IPS DF 4.7 (cell line): Measurements from ENCODE around the gene IMP4.

ENCODE experiments used
- DNase-seq: peaks from one replicate; pipeline ENCODE4 v3.0.0-alpha.2; 2013; ENCODE audit warnings: low spot score; ENCODE audit errors: extremely low read depth

IMP4 gene

DNA sequence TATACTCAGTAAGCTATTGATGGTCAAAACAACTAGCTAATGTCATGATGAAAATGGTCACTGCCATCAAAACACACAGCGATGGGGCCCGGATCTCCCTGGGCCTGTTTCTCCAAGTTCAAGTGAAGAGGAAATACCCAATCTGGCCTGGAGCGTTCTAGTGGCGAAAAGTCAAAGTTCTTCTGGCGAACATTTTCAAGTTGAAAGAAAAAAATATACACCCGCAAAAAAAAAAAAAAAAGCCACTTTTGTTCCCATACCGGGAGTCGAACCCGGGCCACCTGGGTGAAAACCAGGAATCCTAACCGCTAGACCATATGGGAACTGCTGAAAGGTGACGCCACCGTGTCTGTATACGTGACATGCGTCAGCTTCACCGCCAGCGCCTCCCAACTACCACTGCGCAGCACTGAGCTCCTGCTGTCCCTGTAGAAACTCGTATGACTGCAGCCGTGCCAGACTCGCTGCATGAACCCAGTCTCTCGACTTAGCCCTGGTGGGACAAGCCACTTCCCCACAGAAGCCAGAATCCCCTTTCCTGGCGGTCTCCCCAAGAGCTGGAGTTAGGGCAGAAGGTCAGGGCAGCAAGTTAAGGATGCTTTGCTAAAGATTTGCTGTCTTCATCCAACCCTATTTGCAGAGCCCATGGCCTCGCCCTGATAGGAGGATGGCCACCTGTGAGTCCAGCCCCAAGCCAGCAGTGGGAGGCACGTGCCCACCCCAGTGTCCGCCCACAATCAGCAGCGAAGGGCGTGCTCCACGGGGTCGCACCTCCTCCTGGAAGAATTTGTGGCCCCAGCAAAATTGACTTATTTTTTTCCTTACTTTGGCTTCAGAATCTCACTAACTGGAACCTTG, 5.6 kb upstream of the IMP4 start:
- no peak for DNase-seq

DNA sequence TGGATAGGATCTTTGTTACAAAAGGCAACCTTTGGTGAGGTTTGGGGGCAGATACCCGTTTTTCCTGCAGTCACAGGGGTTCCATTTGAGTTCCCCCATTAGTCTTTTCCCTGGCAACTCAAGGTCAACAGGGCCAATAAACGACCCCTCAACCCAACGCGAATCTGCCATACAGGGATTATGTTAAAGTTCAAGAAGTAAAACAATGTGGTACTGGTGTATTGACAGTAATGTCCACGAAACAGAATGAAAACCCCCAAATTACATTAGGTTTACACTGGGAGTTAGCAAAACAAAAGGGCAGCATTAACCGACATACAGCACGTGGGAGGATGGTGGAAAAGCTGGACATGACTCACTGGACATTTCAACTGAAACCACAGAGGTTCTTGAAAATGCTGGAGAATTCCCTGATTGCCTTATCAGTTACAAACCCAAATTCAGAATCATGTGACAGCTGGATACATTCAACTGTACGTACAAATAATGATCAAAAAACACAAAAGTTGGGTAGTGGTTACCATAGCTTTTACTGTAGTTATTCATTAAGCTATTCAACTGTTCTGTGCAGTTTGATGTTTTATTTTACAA, 4.9 kb upstream of the IMP4 start:
- no peak for DNase-seq

DNA sequence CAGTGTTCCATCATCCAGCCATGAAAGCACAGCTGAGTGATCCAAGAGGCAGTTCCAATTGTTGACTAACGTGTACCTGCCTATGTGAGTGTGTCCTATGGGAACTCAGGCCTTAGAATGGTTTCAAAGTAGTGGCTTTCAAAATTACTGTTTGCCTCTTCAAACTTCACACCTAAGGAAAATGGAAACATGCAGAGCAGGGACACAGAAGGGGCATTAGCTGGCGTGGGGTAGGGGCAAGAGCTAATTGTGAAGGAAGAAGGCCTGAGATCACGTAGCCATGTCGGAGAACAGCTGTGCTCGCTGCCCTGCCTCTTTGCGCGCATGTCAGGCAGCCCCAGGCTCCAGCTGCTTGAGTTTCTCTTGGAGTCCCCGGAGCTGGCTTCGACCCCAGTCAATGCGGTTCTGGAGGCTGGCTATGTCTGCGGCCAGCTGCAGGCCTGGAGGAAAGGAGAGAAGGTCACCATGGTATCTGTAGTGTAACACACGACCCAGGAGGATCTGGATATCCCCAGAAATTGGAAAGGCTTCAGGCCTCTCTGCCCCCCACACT, 3.8 kb upstream of the IMP4 start:
- no peak for DNase-seq

DNA sequence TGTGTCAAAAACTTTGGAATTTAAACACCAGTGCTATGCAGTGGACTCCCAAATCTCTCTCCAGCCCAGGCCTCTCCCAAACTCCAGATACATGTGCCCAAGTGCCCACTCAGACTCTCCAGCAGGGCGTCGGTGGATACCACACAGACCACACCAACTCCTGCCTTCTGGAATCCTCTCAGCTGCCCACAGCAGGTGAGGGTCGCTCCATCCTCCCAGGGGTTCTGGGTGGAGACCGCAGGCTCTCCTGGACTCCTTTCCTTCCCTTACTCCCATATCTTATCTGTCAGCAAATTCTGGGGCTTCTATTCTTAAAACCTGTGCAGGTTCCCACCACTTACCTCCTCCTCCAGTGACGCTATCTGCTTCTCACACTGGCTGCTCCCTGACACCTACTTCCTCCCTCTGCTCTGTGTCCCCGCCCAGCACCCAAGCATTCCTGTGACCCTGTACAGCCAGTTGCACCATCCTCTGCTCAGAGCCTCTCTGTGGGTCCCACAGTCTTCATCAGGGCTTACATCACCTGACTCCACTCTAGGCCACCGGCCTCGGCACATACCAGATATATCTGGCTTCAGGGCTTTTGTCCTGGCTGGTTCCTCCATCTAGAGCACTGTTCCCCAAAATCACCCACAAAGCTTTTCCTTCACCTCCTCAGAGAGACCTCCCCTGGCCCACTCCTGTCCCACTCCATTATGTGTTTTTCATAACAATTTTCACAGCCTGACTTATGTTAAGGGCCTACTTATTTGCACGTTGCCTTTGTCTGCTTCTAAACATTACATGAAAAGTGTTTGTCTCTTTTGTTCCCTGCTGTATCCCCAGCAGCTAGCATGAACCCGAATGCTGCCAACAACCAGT, 2.6 kb upstream of the IMP4 start:
- DNase-seq = no peak

DNA sequence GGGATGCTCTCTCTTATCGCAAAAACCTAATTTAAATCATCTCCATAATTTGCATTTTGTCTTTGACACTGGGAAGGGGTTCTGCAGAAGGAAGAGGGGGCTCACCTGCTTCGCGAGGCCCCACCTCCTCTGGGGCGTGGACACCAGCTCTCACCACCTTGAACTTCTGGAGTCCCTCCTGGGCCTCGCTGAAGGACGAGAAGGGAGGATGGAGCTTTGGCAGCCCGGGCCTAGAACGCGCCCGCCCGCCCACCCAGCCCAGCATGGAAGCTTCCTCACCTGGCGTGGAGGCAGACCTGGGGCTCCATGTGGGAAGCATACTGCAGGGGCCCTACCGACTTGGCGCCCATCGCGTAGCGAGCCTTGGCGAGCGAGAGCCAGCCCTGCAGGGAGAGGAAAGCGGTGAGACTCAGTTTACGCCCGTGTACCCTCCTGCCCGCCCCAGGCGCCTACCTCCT, 1.1 kb upstream of the IMP4 start:
- DNase-seq = no peak

DNA sequence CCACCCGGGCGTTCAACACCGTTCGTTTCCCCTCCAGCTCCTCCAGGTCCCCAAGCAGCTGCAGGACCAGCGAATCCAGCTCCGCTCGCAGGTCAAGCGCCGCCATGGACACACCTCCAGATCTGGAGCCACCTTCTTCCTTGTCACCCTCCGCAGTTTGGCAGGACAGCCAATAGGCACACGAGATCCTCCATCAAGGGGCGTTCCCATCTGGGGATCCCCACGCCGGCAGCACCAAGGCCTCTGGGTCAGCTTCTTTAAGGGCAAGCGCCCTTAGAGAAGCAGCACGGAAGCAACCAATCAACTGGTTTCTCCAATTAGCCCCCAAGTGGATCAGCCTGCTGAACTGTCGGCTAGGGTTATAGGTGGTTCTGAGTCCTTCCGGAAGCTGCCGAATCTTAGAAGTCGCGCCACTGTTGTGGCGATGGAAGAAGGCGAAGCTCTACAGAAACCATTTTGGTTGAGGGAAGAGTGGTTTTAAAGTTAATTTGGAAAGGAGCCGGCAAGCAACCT, 621 bp upstream of the IMP4 start:
- peak; percentile 86 for DNase-seq

DNA sequence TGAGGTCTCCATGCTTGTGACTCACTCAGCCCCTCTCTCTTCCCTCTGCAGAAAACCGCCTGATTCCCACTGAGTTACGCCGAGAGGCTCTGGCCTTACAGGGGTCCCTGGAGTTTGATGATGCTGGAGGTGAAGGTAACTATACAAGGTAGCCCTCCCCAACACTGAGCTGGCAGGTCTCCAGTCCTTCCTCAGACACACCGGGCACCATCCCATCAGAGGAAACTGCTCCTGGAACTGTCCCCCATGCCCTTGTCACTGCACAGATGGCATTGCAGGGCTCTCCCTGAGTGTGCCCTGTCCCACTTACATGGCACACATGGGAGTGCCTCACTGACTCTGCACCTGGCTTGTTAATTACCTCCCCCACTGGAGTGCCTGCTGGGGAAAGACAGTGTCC, 1.9 kb downstream of the IMP4 start:
- no peak for DNase-seq

DNA sequence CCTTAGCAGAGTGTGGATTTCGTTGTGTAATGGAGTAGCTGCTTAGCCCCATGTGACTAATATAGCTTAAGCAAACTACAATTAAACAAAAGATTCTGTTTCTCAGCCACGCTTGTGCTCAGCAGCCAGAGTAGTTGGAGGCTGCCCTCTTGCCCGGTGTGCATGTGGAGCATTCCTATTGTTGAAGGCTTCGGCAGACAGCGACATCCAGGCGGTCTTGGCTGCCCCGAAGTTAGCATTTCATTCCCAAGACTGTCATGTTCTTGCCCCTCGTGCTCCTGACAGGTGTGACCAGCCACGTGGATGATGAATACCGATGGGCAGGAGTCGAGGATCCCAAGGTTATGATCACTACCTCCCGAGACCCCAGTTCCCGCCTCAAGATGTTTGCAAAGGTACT, 2.4 kb downstream of the IMP4 start:
- DNase-seq = no peak

DNA sequence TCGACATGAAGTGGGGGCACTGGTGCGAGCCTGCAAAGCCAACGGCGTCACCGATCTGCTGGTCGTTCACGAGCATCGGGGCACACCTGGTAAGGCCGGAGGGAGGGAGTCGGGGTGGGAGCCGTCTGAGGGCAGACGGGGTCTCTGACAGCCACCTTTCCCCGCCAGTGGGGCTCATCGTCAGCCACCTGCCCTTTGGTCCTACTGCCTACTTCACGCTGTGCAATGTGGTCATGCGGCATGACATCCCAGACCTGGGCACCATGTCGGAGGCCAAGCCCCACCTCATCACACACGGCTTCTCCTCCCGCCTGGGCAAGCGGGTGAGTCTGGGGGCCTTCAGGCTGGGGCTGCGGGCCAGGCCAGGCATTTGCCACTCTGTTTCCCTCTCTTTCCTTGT, 2.9 kb downstream of the IMP4 start:
- DNase-seq = no peak

DNA sequence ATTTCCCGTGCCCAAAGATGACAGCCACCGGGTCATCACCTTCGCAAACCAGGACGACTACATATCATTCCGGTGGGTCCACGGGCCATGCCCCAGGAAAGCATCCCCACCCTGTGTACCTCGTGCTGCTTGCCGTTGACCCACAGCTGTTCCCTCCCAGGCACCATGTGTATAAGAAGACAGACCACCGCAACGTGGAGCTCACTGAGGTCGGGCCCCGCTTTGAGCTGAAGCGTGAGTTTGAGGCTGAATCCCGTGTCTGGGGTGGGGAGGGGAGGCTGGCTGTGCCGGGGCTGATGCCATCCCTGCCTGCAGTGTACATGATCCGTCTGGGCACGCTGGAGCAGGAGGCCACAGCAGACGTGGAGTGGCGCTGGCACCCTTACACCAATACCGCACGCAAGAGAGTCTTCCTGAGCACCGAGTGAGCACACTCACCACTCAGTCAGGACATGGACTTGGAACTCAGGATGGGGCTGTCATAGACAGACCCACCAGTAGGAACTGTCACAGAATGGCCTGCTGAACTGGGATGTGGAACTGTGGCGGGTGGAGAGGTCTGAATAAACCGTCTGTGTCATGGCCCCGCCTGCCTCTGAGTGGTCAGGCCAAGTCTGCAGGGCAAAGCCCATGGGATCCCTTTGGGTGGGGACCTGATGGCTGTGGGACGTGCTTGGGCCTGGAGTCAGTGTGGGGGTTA, 3.5 kb downstream of the IMP4 start:
- DNase-seq = no peak

DNA sequence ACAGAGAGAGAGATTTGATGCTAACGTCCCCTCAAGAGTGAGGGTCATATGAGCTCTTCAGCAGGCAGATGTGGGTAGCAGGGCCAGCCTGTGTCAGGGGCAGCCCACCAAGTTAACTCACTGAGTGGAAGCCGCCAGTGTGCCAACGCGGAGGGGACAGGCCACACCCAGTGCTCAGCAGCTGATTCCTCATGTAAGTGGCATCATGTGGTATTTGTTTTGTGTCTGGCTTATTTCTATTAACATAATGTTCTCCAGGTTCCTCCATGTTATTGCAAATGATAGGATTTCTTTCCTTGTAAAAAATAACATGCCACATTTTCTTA, 4.0 kb downstream of the IMP4 start:
- DNase-seq = no peak

DNA sequence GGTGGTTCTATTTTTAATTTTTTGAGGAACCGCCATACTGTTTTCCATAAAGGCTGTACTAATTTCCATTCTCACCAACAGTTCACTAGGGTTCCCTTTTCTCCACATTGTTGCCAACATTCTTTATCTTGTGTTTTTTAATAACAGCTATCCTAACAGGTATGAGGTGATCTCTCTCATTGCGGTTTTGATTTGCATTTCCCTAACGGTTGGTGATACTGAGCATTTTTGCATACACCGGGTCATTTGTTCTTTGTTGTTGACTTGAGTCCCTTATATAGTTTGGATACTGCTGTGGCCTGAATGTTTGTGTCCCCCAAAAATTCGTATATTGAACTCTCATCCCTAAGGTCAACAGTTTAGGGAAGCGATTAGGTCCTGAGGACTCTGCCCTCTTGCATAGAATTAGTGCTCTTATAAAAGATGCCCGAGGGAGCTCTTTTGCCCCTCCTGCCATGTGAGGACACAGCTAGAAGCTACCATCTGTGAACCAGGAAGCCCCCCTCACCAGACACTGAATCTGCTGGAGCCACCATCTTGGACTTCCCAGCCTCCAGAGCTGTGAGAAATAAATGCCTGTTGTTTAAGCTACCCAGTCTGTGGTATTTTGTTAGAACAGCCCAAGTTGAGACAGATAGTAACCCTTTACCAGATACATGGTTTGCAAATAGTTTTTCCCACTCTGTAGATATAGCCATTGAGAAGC, 4.7 kb downstream of the IMP4 start:
- no peak for DNase-seq

DNA sequence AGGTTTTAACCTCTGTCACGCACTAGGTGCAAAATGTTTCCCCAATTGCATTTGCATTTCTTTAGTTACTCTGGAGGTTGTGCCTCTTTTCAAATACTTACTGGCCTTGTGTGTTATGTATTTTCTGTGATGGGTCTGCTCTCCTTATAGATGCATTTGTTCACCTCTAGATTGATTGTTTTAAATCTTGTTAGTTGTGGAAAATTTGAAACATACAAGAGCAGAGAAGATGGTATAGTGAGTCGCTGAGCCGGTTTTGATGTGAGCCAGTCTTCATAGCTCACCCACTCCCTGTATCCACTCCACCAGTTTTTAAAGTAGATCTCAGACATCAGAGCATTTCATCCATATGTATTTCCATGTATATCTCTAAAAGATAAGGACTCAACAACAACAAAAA, 6.5 kb downstream of the IMP4 start:
- no peak for DNase-seq

DNA sequence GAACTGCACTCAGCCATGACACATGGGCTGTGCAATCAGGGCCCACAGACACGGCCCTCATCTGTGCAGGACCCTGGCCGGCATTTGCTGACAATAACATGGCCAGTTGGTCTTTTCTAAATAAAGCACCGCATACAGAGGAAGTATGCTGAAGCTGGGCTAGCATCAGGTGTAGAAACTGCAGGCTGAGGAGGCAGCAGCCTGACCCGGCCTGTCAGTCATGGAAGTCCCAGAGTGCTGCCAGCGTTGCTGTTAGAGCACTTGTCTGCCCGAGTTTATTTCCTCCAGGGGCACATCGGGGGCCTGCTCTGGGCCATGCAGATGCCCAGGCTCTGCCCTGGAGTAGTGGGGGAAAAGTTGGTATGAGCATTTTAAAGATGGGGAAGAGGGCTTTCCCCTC, 9.0 kb downstream of the IMP4 start:
- no peak for DNase-seq

DNA sequence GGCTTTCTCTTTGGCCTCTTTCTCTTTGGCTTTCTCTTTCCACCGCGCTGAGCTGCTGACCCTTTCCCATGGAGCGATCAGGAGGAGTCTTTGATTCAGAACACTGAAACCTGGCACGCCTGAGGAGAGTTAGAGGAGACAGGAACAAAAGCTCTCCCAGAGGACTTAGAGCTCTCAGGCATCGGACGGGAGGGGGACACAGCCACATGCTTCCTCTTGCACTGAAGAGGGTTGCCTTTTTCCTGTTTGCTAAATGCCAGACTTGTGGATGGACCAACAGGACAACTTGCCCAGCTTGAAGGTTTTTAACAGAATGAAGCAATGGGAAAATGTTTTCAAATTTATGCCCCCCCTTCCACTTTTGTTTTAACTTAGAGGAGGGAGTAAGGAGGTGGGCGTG, 9.5 kb downstream of the IMP4 start:
- no peak for DNase-seq

DNA sequence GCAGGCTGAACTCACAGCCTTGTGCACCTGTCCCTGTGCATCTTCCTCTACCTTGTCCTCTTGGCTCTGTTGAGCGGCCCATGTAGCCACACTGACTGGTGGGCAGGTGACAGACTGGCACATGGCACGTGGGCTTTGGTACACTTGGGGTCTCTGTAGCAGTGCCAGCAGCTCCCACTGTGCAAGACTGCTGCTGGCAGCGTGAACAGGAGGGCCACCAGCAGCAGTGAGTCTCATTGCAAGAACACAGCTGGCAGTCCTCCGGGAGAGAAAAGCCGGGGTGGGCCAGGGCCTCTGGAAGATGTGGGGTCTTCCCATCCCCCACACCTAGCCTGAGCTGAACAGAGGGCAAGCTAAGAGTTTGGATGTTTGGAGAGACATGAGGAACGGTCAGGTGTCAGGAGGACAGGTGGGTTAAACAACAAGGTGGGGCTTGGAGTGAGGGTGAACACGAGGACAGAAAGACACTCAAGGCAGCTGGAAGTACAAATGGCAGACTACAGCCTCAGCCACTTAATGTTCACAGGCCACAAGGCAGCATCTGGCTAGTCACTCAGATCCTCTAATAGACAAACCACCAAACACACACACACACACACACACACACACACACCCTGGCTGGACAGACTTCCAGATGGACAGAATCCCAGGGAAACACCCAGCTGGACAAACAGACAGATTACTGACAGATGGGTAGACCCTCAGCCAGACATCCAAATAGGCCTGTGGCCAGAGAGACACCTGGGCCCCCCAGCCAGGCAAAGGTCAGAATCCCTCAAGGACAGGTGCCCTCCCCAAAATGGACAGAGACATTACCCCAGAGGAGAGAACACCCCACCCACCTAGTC, 10.8 kb downstream of the IMP4 start:
- DNase-seq = no peak

DNA sequence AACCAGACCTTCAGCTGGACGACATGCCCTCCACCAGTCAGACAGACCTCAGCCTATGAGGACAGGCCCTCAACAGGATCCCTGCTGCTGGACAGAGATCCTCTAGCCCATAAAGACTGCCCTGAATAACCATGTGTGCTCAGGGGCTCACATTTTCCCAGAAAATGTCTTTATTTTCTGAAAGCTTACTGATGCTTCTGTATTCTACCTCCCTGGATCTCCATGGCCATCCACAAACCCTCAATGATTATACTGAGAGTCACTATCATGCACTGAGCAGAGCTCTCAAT, 11.4 kb downstream of the IMP4 start:
- DNase-seq = no peak

DNA sequence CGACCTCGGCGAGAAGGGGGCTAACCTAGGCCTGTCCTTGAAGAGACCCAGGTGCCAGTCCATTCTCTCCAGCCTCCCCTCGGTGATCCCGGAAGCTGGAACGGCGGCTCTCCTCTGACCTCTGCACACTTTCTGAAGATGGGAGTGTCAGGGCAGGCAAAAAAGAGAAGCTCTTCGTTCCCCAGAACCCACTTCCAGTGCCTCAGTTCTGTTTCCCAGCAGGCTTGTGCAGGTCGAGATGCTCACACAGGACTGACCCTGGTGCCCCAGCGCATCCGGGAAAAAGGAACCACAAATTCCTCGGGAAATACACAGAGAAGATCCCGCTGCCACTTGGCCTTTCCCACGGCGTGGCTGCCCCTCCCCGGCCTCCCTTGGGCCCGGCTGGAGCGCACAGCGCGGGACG, 12.5 kb downstream of the IMP4 start:
- no peak for DNase-seq

DNA sequence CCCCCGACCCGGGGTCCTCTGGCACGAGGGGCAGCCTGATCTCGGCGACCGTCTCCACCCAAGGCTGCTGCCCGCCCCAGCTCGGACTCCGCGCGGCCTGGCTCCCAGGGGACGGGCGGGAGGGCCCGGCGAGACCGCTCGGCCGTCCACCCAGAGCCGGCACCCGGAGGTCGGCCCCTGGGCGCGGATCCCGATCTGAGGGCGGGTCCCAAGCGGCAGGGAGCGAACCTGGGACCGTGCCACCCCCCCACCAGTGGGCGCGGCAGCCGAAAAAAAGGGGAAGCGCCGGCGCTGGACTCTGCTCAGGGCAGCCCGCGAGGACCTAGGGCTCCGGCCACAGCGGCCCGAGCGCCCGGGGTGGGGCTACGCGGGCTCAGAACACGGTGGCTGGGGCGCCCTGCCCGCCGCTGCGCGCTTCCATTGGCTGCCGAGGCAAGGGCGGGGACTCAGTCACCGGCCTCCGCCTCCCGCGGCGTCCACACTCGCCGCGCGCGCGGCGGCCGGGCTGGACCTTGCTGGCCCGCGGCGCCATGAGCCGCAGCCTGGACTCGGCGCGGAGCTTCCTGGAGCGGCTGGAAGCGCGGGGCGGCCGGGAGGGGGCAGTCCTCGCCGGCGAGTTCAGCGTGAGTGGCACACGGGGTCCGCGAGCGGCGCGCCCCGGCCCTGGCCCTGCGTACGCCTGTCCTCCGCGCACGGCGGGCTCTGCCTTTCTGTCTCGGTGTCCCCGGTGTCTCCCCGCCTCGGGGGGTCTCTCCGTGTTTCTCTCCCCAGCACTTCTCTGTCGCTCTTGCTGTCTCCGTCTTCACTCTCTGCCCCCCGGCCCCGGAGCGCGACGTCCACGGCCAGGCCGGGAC, 13.1 kb downstream of the IMP4 start, which contains the start of gene PTPN18:
PTPN18 (plus strand) TSS at position 479 of the 854 bp plus-strand sequence; CDS start at position 531, 52 bp downstream.
- no peak for DNase-seq
